Astrocyte (in vitro differentiated cells and primary cell): ENCODE data around the gene MYO1F.
"Not testable (repeated sequence)": the region's sequence is repeated elsewhere in the genome, so short reads cannot be mapped to it uniquely, and the experiment has no call there.

ENCODE experiments used
- EZH2 ChIP-seq: IDR thresholded peaks from 2 replicates; pipeline ENCODE4 v1.6.1; 2012; ENCODE audit warnings: mild to moderate bottlenecking, low read length, inconsistent platforms; ENCODE audit not compliant: insufficient read depth
- TF ChIP-seq, protein P1 (sequence below): IDR thresholded peaks from 2 replicates; pipeline ENCODE4 v1.5.1; 2011; ENCODE audit warnings: low read depth, mild to moderate bottlenecking, inconsistent platforms, low read length, moderate library complexity; ENCODE audit not compliant: insufficient read depth

- TF ChIP-seq, protein P1, sequence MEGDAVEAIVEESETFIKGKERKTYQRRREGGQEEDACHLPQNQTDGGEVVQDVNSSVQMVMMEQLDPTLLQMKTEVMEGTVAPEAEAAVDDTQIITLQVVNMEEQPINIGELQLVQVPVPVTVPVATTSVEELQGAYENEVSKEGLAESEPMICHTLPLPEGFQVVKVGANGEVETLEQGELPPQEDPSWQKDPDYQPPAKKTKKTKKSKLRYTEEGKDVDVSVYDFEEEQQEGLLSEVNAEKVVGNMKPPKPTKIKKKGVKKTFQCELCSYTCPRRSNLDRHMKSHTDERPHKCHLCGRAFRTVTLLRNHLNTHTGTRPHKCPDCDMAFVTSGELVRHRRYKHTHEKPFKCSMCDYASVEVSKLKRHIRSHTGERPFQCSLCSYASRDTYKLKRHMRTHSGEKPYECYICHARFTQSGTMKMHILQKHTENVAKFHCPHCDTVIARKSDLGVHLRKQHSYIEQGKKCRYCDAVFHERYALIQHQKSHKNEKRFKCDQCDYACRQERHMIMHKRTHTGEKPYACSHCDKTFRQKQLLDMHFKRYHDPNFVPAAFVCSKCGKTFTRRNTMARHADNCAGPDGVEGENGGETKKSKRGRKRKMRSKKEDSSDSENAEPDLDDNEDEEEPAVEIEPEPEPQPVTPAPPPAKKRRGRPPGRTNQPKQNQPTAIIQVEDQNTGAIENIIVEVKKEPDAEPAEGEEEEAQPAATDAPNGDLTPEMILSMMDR: not testable (repeated sequence)
- TF ChIP-seq EZH2: not testable (repeated sequence)
Observed at GRCh38 chr19:8617325-8617724, 40.1 kb upstream of the MYO1F start.
